Activated CD8-positive, alpha-beta memory T cell treated with anti-CD3 and anti-CD28 coated beads for 36 hours (primary cell): ENCODE results near the gene MCCD1. TPM values are rescaled to one million over a fixed set of nuclear protein-coding genes. Genes with fewer than 3 reads are reported as not detected.

Source experiments
- CTCF ChIA-PET: fragments of 350-600 bp; sonication (Branson Sonifier 250); formaldehyde crosslinking; loops from one replicate; lab custom pipeline; 2021; ENCODE audit warnings: antibody characterized with exemption; lab: Charles Lee
- POLR2A ChIA-PET: fragments of 350-600 bp; sonication (Branson Sonifier 250); formaldehyde crosslinking; loops from one replicate; lab custom pipeline; 2021; ENCODE audit warnings: antibody characterized with exemption; lab: Charles Lee
- total RNA-seq, 2 experiments: library from RNA; stranded (reverse); gene quantifications; one replicate each; pipeline ENCODE4 v1.2.3, GENCODE V29; 2021

The MCCD1 gene
- total RNA-seq, 2 experiments from 2014 or later: not detected

- POLR2A ChIA-PET: interaction anchor here (0.6 kb wide), 1 partner anchor 1873 kb away, joined by 3 read pairs; no protein-coding TSS in a partner anchor
- CTCF ChIA-PET: interaction anchor here (1.4 kb wide), 1 partner anchor 64 kb away, joined by 3 read pairs; no protein-coding TSS in a partner anchor
Observed at GRCh38 chr6:31534521-31535040, 5.8 kb downstream of the MCCD1 start.

- ChIA-PET CTCF (interaction anchor here (1.4 kb wide), 1 partner anchor 63 kb away, joined by 3 read pairs; no protein-coding TSS in a partner anchor), POLR2A (interaction anchor here (0.6 kb wide), 2 partner anchors 32 to 41 kb away, joined by 4 to 8 read pairs; no protein-coding TSS in a partner anchor)
Observed at GRCh38 chr6:31535538-31536324, 7.0 kb downstream of the MCCD1 start.

GRCh38 chr6:31538805-31539400 lies 10.1 kb downstream of the MCCD1 start:
- POLR2A ChIA-PET: no interaction called here

GRCh38 chr6:31540640-31541039 lies 11.9 kb downstream of the MCCD1 start:
- POLR2A ChIA-PET: interaction anchor here (1.0 to 2.9 kb wide), 4 partner anchors 34 to 274 kb away, joined by 5 to 23 read pairs (median 11); partner anchors contain the start of genes C6orf47, MICB and TNF
- CTCF ChIA-PET: interaction anchor here (1.5 to 24.4 kb wide), 4 partner anchors 42 to 56 kb away, joined by 6 to 348 read pairs (median 10); partner anchors contain the start of genes LST1, LTB and NCR3

More at GRCh38 chr6:31538805-31539400, 10.1 kb downstream of the MCCD1 start:
- CTCF ChIA-PET: interaction anchor here (1.3 to 24.4 kb wide), 4 partner anchors 7 to 58 kb away, joined by 3 to 348 read pairs (median 8); partner anchors contain the start of genes ATP6V1G2 and NCR3

- ChIA-PET CTCF (interaction anchor here (0.7 to 24.4 kb wide), 9 partner anchors 10 to 122 kb away, joined by 3 to 348 read pairs (median 6); partner anchors contain the start of genes LST1, LTB, MICB and NCR3), POLR2A (interaction anchor here (0.7 to 2.9 kb wide), 15 partner anchors 8 to 322 kb away, joined by 3 to 23 read pairs (median 5); partner anchors contain the start of genes C6orf47, LTB, MICB and NEU1)
Observed at GRCh38 chr6:31541059-31541657, 12.4 kb downstream of the MCCD1 start.

- CTCF ChIA-PET: interaction anchor here (0.7 to 24.4 kb wide), 11 partner anchors 9 to 122 kb away, joined by 3 to 348 read pairs (median 6); partner anchors contain the start of genes LST1, LTB, MICB and NCR3
- POLR2A ChIA-PET: interaction anchor here (0.6 to 2.9 kb wide), 16 partner anchors 9 to 321 kb away, joined by 3 to 23 read pairs (median 5); partner anchors contain the start of genes C6orf47, LTB, MICB and NEU1
Observed at GRCh38 chr6:31541658-31542521, 13.1 kb downstream of the MCCD1 start, which contains the start of gene DDX39B. Gene DDX39B (minus strand): TSS chr6:31542003. CDS start chr6:31540532, 1,471 bp downstream.

GRCh38 chr6:31543639-31544038 lies 14.9 kb downstream of the MCCD1 start:
- ChIA-PET POLR2A (no interaction called here), CTCF (interaction anchor here (8.7 to 24.4 kb wide), 2 partner anchors 40 to 53 kb away, joined by 112 to 348 read pairs; partner anchors contain the start of genes LST1, LTB and NCR3)

GRCh38 chr6:31544676-31545075 lies 15.9 kb downstream of the MCCD1 start:
- POLR2A ChIA-PET: no interaction called here
- CTCF ChIA-PET: interaction anchor here (8.7 to 24.4 kb wide), 2 partner anchors 39 to 52 kb away, joined by 112 to 348 read pairs; partner anchors contain the start of genes LST1, LTB and NCR3

- ChIA-PET POLR2A (no interaction called here), CTCF (interaction anchor here (0.6 to 24.4 kb wide), 4 partner anchors 26 to 52 kb away, joined by 4 to 348 read pairs (median 88); partner anchors contain the start of genes LST1, LTB, NCR3 and TNF)
Observed at GRCh38 chr6:31545291-31545690, 16.5 kb downstream of the MCCD1 start.

- POLR2A ChIA-PET: interaction anchor here (1.2 to 1.3 kb wide), 2 partner anchors 29 to 30 kb away, joined by 3 to 5 read pairs; partner anchors contain the start of gene TNF
Observed at GRCh38 chr6:31546339-31546957, 17.7 kb downstream of the MCCD1 start, which contains the start of gene ATP6V1G2. Gene ATP6V1G2 (minus strand): TSS chr6:31546608. CDS start chr6:31546559, 49 bp downstream.

GRCh38 chr6:31546958-31547726 lies 18.4 kb downstream of the MCCD1 start, which contains the start of gene NFKBIL1:
Gene NFKBIL1 (plus strand): TSS chr6:31547608. CDS start chr6:31547695, 87 bp downstream.
- ChIA-PET CTCF (interaction anchor here (0.7 to 24.4 kb wide), 13 partner anchors 9 to 1701 kb away, joined by 3 to 348 read pairs (median 4); partner anchors contain the start of genes LST1, LTA, LTB and NCR3), POLR2A (interaction anchor here (0.6 to 1.5 kb wide), 4 partner anchors 28 to 52 kb away, joined by 3 to 5 read pairs (median 4); partner anchors contain the start of gene TNF)

More at GRCh38 chr6:31546339-31546957, 17.7 kb downstream of the MCCD1 start, which contains the start of gene ATP6V1G2:
- CTCF ChIA-PET: interaction anchor here (0.7 to 24.4 kb wide), 14 partner anchors 8 to 1702 kb away, joined by 3 to 348 read pairs (median 4); partner anchors contain the start of genes LST1, LTA, LTB and NCR3

GRCh38 chr6:31547727-31548543 lies 19.2 kb downstream of the MCCD1 start:
- ChIA-PET CTCF (interaction anchor here (0.7 to 24.4 kb wide), 7 partner anchors 12 to 67 kb away, joined by 3 to 348 read pairs (median 12); partner anchors contain the start of genes AIF1, LST1, LTB and NCR3), POLR2A (interaction anchor here (1.2 to 1.5 kb wide), 3 partner anchors 27 to 51 kb away, joined by 3 to 5 read pairs (median 4); partner anchors contain the start of gene TNF)

GRCh38 chr6:31548544-31548873 lies 19.7 kb downstream of the MCCD1 start:
- CTCF ChIA-PET: interaction anchor here (1.1 to 24.4 kb wide), 6 partner anchors 11 to 67 kb away, joined by 3 to 348 read pairs (median 38); partner anchors contain the start of genes AIF1, LST1, LTB and NCR3
- POLR2A ChIA-PET: interaction anchor here (0.5 to 1.5 kb wide), 2 partner anchors 24 to 50 kb away, joined by 4 read pairs; no protein-coding TSS in a partner anchor

GRCh38 chr6:31551371-31551770 lies 22.6 kb downstream of the MCCD1 start:
- POLR2A ChIA-PET: interaction anchor here (0.8 to 2.2 kb wide), 5 partner anchors 10 to 69 kb away, joined by 3 to 9 read pairs (median 3); partner anchors contain the start of genes DDX39B and TNF
- CTCF ChIA-PET: interaction anchor here (0.7 to 24.4 kb wide), 13 partner anchors 8 to 103 kb away, joined by 3 to 348 read pairs (median 5); partner anchors contain the start of genes DDX39B, LST1, LTB and NCR3
